Endodermal cell (in vitro differentiated cells): ENCODE results near the gene S100A16. TPM values are rescaled to one million over a fixed set of nuclear protein-coding genes. Genes with fewer than 3 reads are reported as not detected.

ENCODE experiments used
- DNase-seq: peaks from one replicate; pipeline ENCODE4 v3.0.0-alpha.2; 2017
- H3K27ac ChIP-seq: 2 replicates; pipeline ENCODE4 v1.5.1; 2013; ENCODE audit warnings: mild to moderate bottlenecking, low read depth, low read length, moderate library complexity
- H3K27me3 ChIP-seq: 2 replicates; pipeline ENCODE4 v1.6.1; 2013; ENCODE audit warnings: mild to moderate bottlenecking, low read length, moderate library complexity; ENCODE audit not compliant: insufficient read depth, control insufficient read depth, poor library complexity, severe bottlenecking
- H3K36me3 ChIP-seq: 2 replicates; pipeline ENCODE4 v1.7.0; 2013; ENCODE audit warnings: mild to moderate bottlenecking, low read length, moderate library complexity; ENCODE audit not compliant: control insufficient read depth, insufficient read depth
- H3K4me1 ChIP-seq: one replicate; pipeline ENCODE4 v1.7.0; 2013; ENCODE audit warnings: low read length; ENCODE audit not compliant: control insufficient read depth, insufficient read depth
- H3K4me3 ChIP-seq: 2 replicates; pipeline ENCODE4 v1.5.1; 2013; ENCODE audit warnings: mild to moderate bottlenecking, low read length, moderate library complexity
- H3K9ac ChIP-seq: 2 replicates; pipeline ENCODE4 v1.6.1; 2013; ENCODE audit warnings: mild to moderate bottlenecking, low read length, moderate library complexity; ENCODE audit not compliant: poor library complexity, severe bottlenecking; ENCODE audit errors: extremely low read depth
- H3K9me3 ChIP-seq: 2 replicates; pipeline ENCODE4 v1.6.1; 2013; ENCODE audit warnings: mild to moderate bottlenecking, low read length, moderate library complexity; ENCODE audit not compliant: control insufficient read depth
- H3K27ac Mint-ChIP-seq: 2 replicates; pipeline ENCODE4 v1.8.0; 2020; ENCODE audit warnings: mixed read lengths
- H3K27me3 Mint-ChIP-seq: 2 replicates; pipeline ENCODE4 v1.8.0; 2021; ENCODE audit warnings: mild to moderate bottlenecking, mixed read lengths; ENCODE audit not compliant: insufficient read depth
- H3K36me3 Mint-ChIP-seq: 2 replicates; pipeline ENCODE4 v1.8.0; 2020; ENCODE audit warnings: low read depth, mixed read lengths
- H3K4me1 Mint-ChIP-seq: 2 replicates; pipeline ENCODE4 v1.8.0; 2020; ENCODE audit warnings: mixed read lengths
- H3K4me3 Mint-ChIP-seq: 2 replicates; pipeline ENCODE4 v1.8.0; 2020; ENCODE audit warnings: mild to moderate bottlenecking, moderate library complexity, mixed read lengths
- H3K9me3 Mint-ChIP-seq: 2 replicates; pipeline ENCODE4 v1.8.0; 2020; ENCODE audit warnings: mild to moderate bottlenecking, mixed read lengths
- CTCF ChIP-seq: fragments of 200-600 bp; sonication (generic); conservative IDR thresholded peaks from 2 replicates; pipeline ENCODE4 v1.5.0; 2021; ENCODE audit warnings: antibody characterized with exemption, mild to moderate bottlenecking
- WGBS, 2 experiments: methylation state at CpG; one replicate each; pipeline versions ENCODE4 v1.1.5 to v1.1.7; 2013; ENCODE audit warnings: missing lambda C conversion rate in 2 of 2, mixed read lengths in 1 of 2; ENCODE audit not compliant: insufficient coverage in 1 of 2, insufficient read length in 1 of 2; 5-methylcytosine and 5-hydroxymethylcytosine counted together
- total RNA-seq, 2 donors: library from RNA; stranded (reverse); fragmentation: NEBNext Ultra II Directional in 1 of 2; extraction: Animal tissue kit (Norgen Biotek cat#: 25700) in 1 of 2; gene quantifications; 2 replicates in 1 of 2; 3 replicates in 1 of 2; pipeline ENCODE4 v1.2.1, GENCODE V29; 2021

Gene S100A16
- total RNA-seq, 2 donors from 2014 or later = 149 to 152 TPM

GRCh38 chr1:153573351-153573750 lies 39.6 kb downstream of the S100A16 start:
- peaks cover 7% of the 10 kb centered on the region for H3K27me3 Mint-ChIP-seq
- WGBS, 2 experiments = 97 to 100% methylated on average over 2 to 3 of the region's 3 CpGs
- no peak overlapping the region for H3K9ac ChIP-seq
- no peaks in the 10 kb centered on the region for H3K27me3 ChIP-seq
- no peak for DNase-seq
- TF ChIP-seq CTCF = no peak
- peaks cover 29% of the 10 kb centered on the region for H3K9me3 Mint-ChIP-seq
- peaks cover 3% of the 10 kb centered on the region for H3K36me3 Mint-ChIP-seq
- peaks cover 22% of the 10 kb centered on the region for H3K4me1 Mint-ChIP-seq
- H3K27ac Mint-ChIP-seq = no peak overlapping the region
- no peak overlapping the region for H3K27ac ChIP-seq
- peaks cover 6% of the 10 kb centered on the region for H3K4me1 ChIP-seq
- H3K9me3 ChIP-seq = peaks cover 8% of the 10 kb centered on the region
- H3K4me3 Mint-ChIP-seq = no peak overlapping the region
- H3K4me3 ChIP-seq = no peak overlapping the region
- H3K36me3 ChIP-seq = no peaks in the 10 kb centered on the region

GRCh38 chr1:153572569-153573015 lies 40.3 kb downstream of the S100A16 start:
- no peak overlapping the region for H3K9ac ChIP-seq
- Mint-ChIP-seq H3K36me3 (peaks cover 3% of the 10 kb centered on the region), H3K27me3 (peaks cover 7% of the 10 kb centered on the region), H3K4me3 (no peak overlapping the region), H3K27ac (no peak overlapping the region), H3K4me1 (peaks cover 22% of the 10 kb centered on the region), H3K9me3 (peaks cover 29% of the 10 kb centered on the region)
- no peak overlapping the region for H3K27ac ChIP-seq
- TF ChIP-seq CTCF = peak; percentile 88
- peaks cover 4% of the 10 kb centered on the region for H3K4me1 ChIP-seq
- H3K36me3 ChIP-seq = no peaks in the 10 kb centered on the region
- WGBS, 2 experiments = 36 to 52% methylated on average over 3 of the region's 3 CpGs
- no peaks in the 10 kb centered on the region for H3K27me3 ChIP-seq
- H3K4me3 ChIP-seq = no peak overlapping the region
- peaks cover 8% of the 10 kb centered on the region for H3K9me3 ChIP-seq
- DNase-seq = peak; percentile 90

- Mint-ChIP-seq H3K27me3 (peaks cover 7% of the 10 kb centered on the region), H3K4me3 (no peak overlapping the region), H3K4me1 (peaks cover 20% of the 10 kb centered on the region), H3K9me3 (peaks cover 29% of the 10 kb centered on the region), H3K27ac (no peak overlapping the region), H3K36me3 (peaks cover 3% of the 10 kb centered on the region)
- Histone ChIP-seq H3K9ac (no peak overlapping the region), H3K4me1 (peaks cover 7% of the 10 kb centered on the region), H3K27ac (no peak overlapping the region), H3K4me3 (no peak overlapping the region), H3K9me3 (peaks cover 8% of the 10 kb centered on the region), H3K36me3 (no peaks in the 10 kb centered on the region), H3K27me3 (no peaks in the 10 kb centered on the region)
- DNase-seq = no peak
- 89 to 93% methylated on average over 3 to 7 of the region's 7 CpGs for WGBS, 2 experiments
- TF ChIP-seq CTCF = no peak
Observed at GRCh38 chr1:153571706-153572105, 41.2 kb downstream of the S100A16 start.
